ENCODE results near the gene DVL3.

DVL3 gene

GRCh38 chr3:184135911-184136260, 19.3 kb upstream of the DVL3 start:
- H3K4me3 ChIP-seq (ENCODE audit: low read depth, low read length): peak overlapping the region; percentile 100
- TF ChIP-seq POLR2A (IDR thresholded peaks at IDR 0.05; ENCODE audit: extremely low read depth, insufficient read length) (no peak), MYC (IDR thresholded peaks at IDR 0.05; ENCODE audit: low read depth, low read length) (no peak), MAX (IDR thresholded peaks at IDR 0.05; ENCODE audit: low read depth, low read length) (no peak), CTCF (IDR thresholded peaks at IDR 0.05; ENCODE audit: low read depth, low read length) (no peak)
- no peak for DNase-seq (ENCODE audit: low read depth)

- TF ChIP-seq MAX (IDR thresholded peaks at IDR 0.05; ENCODE audit: low read depth, low read length) (no peak), POLR2A (IDR thresholded peaks at IDR 0.05; ENCODE audit: extremely low read depth, insufficient read length) (no peak), MYC (IDR thresholded peaks at IDR 0.05; ENCODE audit: low read depth, low read length) (no peak), CTCF (IDR thresholded peaks at IDR 0.05; ENCODE audit: low read depth, low read length) (no peak)
- no peak overlapping the region for H3K4me3 ChIP-seq (ENCODE audit: low read depth, low read length)
- DNase-seq (ENCODE audit: low read depth): no peak
These were observed 14.7 kb upstream of the DVL3 start for GRCh38 chr3:184140436-184140835.

- TF ChIP-seq MAX (IDR thresholded peaks at IDR 0.05; ENCODE audit: low read depth, low read length) (no peak), POLR2A (IDR thresholded peaks at IDR 0.05; ENCODE audit: extremely low read depth, insufficient read length) (no peak), CTCF (IDR thresholded peaks at IDR 0.05; ENCODE audit: low read depth, low read length) (no peak), MYC (IDR thresholded peaks at IDR 0.05; ENCODE audit: low read depth, low read length) (no peak)
- DNase-seq (ENCODE audit: low read depth): no peak
- H3K4me3 ChIP-seq (ENCODE audit: low read depth, low read length): no peak overlapping the region
These were observed 13.0 kb upstream of the DVL3 start for GRCh38 chr3:184142199-184142598.

GRCh38 chr3:184143327-184143726, 11.8 kb upstream of the DVL3 start:
- no peak for DNase-seq (ENCODE audit: low read depth)
- H3K4me3 ChIP-seq (ENCODE audit: low read depth, low read length): no peak overlapping the region
- TF ChIP-seq MAX (IDR thresholded peaks at IDR 0.05; ENCODE audit: low read depth, low read length): no peak

GRCh38 chr3:184144505-184144904, 10.7 kb upstream of the DVL3 start:
- TF ChIP-seq MAX (IDR thresholded peaks at IDR 0.05; ENCODE audit: low read depth, low read length) (no peak), POLR2A (IDR thresholded peaks at IDR 0.05; ENCODE audit: extremely low read depth, insufficient read length) (no peak), CTCF (IDR thresholded peaks at IDR 0.05; ENCODE audit: low read depth, low read length) (no peak), MYC (IDR thresholded peaks at IDR 0.05; ENCODE audit: low read depth, low read length) (no peak)
- H3K4me3 ChIP-seq (ENCODE audit: low read depth, low read length): no peak overlapping the region
- DNase-seq (ENCODE audit: low read depth): no peak

- TF ChIP-seq CTCF (IDR thresholded peaks at IDR 0.05; ENCODE audit: low read depth, low read length) (peak; percentile 28), MYC (IDR thresholded peaks at IDR 0.05; ENCODE audit: low read depth, low read length) (no peak), MAX (IDR thresholded peaks at IDR 0.05; ENCODE audit: low read depth, low read length) (no peak), POLR2A (IDR thresholded peaks at IDR 0.05; ENCODE audit: extremely low read depth, insufficient read length) (no peak)
- H3K4me3 ChIP-seq (ENCODE audit: low read depth, low read length): no peak overlapping the region
- DNase-seq (ENCODE audit: low read depth): peak; percentile 42
These were observed 10.1 kb upstream of the DVL3 start for GRCh38 chr3:184145111-184145524.
